ENCODE measurements around the gene SV2C.

SV2C gene

GRCh38 chr5:76099756-76100155 lies 16.6 kb downstream of the SV2C start:
- TF ChIP-seq CTCF (IDR thresholded peaks at IDR 0.05; ENCODE audit: low read depth, low read length): no peak
- no peak overlapping the region for H3K4me3 ChIP-seq (replicated peaks in 1 of 2; ENCODE audit: low read depth in 2 of 2, low read length in 2 of 2)
- no peak for DNase-seq (ENCODE audit: low read depth in 2 of 2)

- DNase-seq (ENCODE audit: low read depth in 2 of 2): peak; percentile 8 to 15
- H3K4me3 ChIP-seq (replicated peaks in 1 of 2; ENCODE audit: low read depth in 2 of 2, low read length in 2 of 2): no peak overlapping the region
- TF ChIP-seq CTCF (IDR thresholded peaks at IDR 0.05; ENCODE audit: low read depth, low read length): no peak
Observed at GRCh38 chr5:76104027-76104426, 20.8 kb downstream of the SV2C start.

GRCh38 chr5:76106149-76106548 lies 23.0 kb downstream of the SV2C start:
- no peak for TF ChIP-seq CTCF (IDR thresholded peaks at IDR 0.05; ENCODE audit: low read depth, low read length)
- DNase-seq (ENCODE audit: low read depth in 2 of 2): no peak
- no peak overlapping the region for H3K4me3 ChIP-seq (replicated peaks in 1 of 2; ENCODE audit: low read depth in 2 of 2, low read length in 2 of 2)

- DNase-seq (ENCODE audit: low read depth in 2 of 2): no peak
- no peak overlapping the region for H3K4me3 ChIP-seq (replicated peaks in 1 of 2; ENCODE audit: low read depth in 2 of 2, low read length in 2 of 2)
- no peak for TF ChIP-seq CTCF (IDR thresholded peaks at IDR 0.05; ENCODE audit: low read depth, low read length)
Observed at GRCh38 chr5:76111477-76112174, 28.4 kb downstream of the SV2C start.

DNA sequence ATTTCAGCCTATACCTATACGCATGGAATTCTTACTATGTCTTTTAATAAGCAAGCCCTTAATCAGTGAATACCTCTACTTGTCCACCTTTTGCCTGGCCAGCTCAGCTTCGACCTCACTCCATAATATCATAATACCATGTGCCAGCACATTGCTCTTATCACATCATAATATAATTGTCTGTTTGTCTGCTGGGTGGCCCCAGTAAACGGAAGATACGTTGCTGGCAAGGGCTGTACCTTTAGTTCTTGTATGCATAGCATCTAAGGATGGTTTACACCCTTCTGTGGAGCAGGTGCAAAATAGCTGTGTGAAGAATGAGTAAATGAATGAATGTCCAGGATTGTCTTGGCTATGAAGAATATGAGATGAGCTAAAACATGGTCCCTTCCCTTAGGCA lies 29.9 kb downstream of the SV2C start:
- no peak for DNase-seq (ENCODE audit: low read depth in 2 of 2)
- no peak for TF ChIP-seq CTCF (IDR thresholded peaks at IDR 0.05; ENCODE audit: low read depth, low read length)
- no peak overlapping the region for H3K4me3 ChIP-seq (replicated peaks in 1 of 2; ENCODE audit: low read depth in 2 of 2, low read length in 2 of 2)

DNA sequence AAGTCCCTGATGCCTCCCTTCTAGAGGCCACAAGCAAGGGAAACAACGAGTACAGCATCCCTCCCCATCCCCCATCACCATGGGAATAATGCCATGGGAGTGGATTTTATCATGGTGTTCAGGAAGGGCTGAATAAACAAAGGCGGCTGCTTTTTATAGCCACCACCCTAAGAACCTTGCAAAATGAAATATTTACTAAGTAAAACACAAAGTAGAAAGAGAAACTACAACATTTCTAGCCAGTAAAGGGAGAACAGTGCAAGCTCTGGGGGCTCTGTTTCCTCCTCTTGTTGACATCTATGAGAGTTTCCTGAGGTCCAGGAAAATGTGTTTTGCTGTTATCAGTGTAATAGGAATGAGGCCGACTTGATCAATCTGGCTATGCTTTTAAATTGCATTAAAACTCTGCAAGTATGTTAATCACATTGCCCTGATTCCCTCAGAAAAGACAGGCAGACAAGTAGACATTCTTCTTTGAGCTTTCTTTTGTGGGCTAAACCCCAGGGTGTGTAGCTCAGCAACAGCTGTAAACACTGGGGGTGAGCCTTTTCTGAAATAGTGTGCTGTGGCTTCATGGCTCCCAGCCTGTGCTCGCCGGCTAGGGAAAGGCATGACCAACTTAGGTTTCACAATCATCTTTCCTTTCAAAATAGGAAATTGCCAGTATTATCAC lies 31.1 kb downstream of the SV2C start:
- no peak for TF ChIP-seq CTCF (IDR thresholded peaks at IDR 0.05; ENCODE audit: low read depth, low read length)
- no peak for DNase-seq (ENCODE audit: low read depth in 2 of 2)
- H3K4me3 ChIP-seq (replicated peaks in 1 of 2; ENCODE audit: low read depth in 2 of 2, low read length in 2 of 2): no peak overlapping the region

Data from cardiac fibroblast (primary cell).